Right ventricle myocardium inferior (tissue), 1 donor: ENCODE measurements around the gene ERCC8. TPM values are rescaled to one million over a fixed set of nuclear protein-coding genes. Genes with fewer than 3 reads are reported as not detected.
"Not testable (repeated sequence)": the region's sequence is repeated elsewhere in the genome, so short reads cannot be mapped to it uniquely, and the experiment has no call there.

ENCODE experiments used
- ATAC-seq: fragments of 200-7000 bp; cut with Tn5 transposase; one replicate; pipeline ENCODE4 v1.9.1; 2020; ENCODE audit warnings: mild to moderate bottlenecking, moderate library complexity
- DNase-seq: peaks from one replicate; pipeline ENCODE4 v3.0.0; 2021; ENCODE audit errors: missing footprints
- intact Hi-C: fragments of 100-400 bp; cut with DNase I; formaldehyde crosslinking; loops from one replicate; pipeline ENCODE4 v1.11.0; 2022
- total RNA-seq: library from RNA; stranded (reverse); fragmentation: NEBNext Ultra II Directional; extraction: Animal tissue kit (Norgen Biotek cat#: 25700); gene quantifications from one replicate; pipeline ENCODE4 v1.2.1, GENCODE V29; 2021
- donor health status: DM: no; HTN: yes; CAD: no; lungs with severe emphysema.

Gene ERCC8
- total RNA-seq, 1 donor from 2014 or later: 4.2 TPM

DNA sequence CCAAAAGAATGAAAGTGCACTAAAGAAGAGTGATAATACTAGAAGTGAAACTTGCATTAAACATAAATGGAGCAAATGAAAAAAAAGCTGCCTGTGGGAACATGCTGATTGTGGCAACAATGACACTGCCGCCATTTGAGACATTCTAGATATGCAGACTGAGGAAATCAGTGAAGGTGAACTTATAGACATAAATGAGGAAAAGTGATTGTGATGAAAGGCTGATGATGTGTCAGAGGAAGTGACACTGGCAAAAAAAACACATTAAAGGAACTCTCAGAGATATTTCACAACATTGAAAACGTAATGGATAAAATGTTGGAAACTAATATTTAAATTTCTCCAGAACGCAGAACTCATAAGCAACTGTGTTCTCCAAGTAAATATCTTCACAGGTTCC is 1.2 kb downstream of the ERCC8 start:
- no peak for ATAC-seq
- DNase-seq: no peak
- intact Hi-C loops: loop anchor here (10.0 kb wide), 3 partner anchors 221 to 691 kb away; partner anchors contain the start of genes SMIM15 and ZSWIM6

DNA sequence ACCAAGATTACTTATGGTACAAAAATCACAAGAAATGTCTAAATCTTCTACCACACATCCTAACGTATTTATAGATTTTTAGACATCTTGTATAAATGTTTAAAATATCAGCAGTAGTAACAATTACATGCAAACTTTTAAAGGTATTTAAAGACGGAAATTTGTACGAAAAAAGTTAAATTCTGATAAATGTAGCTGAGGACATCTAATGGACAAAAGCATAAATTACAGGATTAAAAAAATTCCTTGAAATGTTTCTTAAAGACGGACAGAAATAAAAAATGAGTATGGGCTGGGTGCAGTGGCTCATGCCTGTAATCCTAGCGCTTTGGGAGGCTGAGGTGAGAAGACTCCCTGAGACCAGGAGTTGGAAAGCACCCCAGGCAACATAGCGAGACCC is 15.8 kb downstream of the ERCC8 start:
- DNase-seq (no peak), ATAC-seq (no peak)
- intact Hi-C loops: no loop called here

- intact Hi-C loops: no loop called here
- ATAC-seq (no peak), DNase-seq (no peak)
Measured at GRCh38 chr5:60927450-60927849, 17.4 kb downstream of the ERCC8 start.

DNA sequence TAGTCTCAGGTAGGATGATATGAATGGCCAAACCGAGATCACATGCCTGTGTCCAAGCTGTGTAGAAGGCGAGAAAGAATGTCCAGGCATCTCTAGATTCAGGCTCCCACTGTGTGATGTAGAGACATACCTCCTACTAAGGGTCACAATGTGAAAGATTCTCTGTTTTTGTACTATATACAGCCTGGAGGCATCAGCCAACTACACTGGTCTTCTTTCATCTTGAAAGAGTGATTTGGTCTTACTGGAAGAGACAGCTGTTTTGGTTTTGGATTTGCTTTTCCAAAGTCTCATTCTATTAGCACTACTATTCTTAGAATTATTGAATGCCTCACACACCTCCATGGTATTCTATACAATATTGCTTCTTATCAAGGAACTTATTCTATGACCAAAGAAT is 26.4 kb downstream of the ERCC8 start:
- intact Hi-C loops: no loop called here
- no peak for ATAC-seq

GRCh38 chr5:60916646-60917045 is 28.2 kb downstream of the ERCC8 start:
- DNase-seq: no peak
- ATAC-seq: no peak
- intact Hi-C loops: no loop called here

More for the DNA sequence above, 26.4 kb downstream of the ERCC8 start:
- DNase-seq: no peak

DNA sequence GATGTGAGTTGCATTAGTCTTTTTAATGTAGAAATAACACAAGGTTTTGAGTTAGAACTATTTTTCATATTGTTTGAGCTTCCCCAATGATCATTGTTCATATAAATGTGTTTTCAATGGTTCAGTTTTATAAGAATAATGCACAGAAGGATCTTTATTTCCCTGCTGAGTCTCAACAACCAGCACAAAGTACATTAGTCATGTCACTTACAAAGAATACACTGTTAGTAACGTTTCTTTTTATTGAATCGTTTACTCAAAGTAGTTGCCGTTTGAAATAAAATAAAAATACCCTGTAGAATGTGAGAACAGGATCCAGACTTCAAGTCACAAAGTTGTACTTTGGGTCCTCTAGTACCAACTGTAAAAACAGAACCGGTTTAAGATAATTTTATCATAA is 41.5 kb downstream of the ERCC8 start:
- intact Hi-C loops: no loop called here
- DNase-seq (no peak), ATAC-seq (no peak)

- DNase-seq: no peak
- intact Hi-C loops: no loop called here
- ATAC-seq: no peak
Measured at GRCh38 chr5:60896991-60897390, 47.9 kb downstream of the ERCC8 start.

GRCh38 chr5:60893521-60893920 is 51.3 kb downstream of the ERCC8 start:
- intact Hi-C loops: no loop called here
- DNase-seq: no peak

DNA sequence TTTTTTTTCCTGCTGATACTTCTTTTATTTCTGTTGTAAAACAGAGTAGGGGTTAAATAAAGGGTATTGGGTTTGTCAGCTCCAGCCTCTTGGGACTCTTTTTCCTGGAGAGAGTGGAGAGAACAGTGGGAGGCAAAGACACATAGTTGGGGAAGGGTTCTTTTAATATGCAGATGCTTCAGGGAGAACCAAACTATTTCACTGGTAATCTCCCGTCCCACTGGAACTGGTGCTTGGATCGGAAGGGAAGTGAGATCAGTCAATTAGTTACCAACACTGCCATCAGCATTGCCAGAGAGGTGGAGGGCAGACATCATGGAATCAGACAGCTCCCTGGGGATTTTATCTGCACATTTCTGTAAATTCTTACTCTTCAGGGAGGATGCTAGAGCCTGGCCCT is 53.2 kb downstream of the ERCC8 start:
- intact Hi-C loops: no loop called here
- no peak for ATAC-seq
- no peak for DNase-seq

More at GRCh38 chr5:60893521-60893920, 51.3 kb downstream of the ERCC8 start:
- ATAC-seq: no peak

DNA sequence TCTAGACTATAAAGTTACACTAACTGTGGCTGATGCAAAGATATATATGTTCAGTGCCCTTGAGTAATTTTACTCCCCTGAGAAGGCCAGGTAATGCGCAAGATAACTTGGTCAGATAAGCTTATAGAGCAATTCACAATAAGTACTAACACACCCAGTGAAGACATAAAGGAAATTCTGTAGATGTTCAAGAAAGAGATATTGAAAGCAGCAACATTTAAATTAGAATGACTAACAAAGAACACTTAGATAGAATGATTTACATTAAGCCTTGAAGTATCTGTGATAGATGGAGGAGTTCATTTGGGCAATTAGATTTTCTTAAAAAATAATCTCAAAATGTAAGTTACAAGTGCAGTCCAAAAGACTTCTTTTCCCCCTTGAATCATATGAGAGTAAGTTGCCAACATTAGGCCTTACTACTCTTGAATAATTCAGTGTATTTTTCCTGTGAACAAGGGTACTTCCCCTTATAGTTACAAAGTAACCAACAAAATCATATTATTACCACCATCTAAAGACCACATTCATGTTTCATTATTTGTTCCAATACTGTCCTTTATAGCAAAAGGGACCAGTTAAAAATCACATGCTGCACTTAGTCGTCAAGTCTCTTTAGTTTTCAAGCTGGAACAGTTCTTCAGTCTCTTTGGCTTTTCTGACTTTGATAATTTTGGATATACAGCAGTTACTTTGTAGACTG is 56.4 kb downstream of the ERCC8 start:
- ATAC-seq (no peak), DNase-seq (no peak)
- intact Hi-C loops: no loop called here

DNA sequence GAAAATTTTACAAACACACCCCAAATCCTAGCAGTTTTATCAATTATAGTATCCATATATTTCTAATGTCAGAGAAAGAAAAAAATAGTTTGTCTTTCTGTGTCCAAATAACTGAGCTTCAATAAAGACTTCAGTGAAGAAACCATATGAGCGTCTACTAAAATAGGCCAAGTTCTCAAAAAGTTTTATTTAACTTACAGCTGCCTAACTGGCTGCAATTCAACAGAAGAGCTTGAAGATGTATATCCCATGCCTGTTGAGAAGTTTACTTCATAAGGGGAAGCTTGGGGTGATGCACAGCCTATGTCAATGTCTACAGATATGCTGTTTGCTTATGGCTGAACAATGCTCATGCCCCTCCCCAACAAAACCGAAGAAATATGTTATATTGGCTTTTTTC is 57.1 kb downstream of the ERCC8 start:
- intact Hi-C loops: no loop called here
- DNase-seq (no peak), ATAC-seq (no peak)

DNA sequence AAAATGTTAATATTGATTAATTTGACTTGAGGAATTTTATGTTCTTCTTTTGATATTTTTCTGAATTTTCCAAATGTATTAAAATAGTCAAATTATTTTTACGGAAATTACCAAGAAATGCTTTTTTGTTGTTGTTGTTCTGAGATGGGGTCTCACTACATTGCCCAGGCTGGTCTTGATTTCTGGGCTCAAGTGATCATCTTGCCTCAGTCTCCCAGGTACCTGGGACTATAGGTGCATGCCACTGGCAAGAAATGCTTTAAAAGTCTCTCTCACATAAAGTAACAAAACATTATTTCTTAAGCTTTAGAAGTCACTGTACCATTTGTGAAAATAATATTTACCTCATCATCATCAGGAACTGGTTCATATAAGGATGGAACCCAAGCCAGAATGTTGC is 57.8 kb downstream of the ERCC8 start:
- no peak for ATAC-seq
- intact Hi-C loops: no loop called here

DNA sequence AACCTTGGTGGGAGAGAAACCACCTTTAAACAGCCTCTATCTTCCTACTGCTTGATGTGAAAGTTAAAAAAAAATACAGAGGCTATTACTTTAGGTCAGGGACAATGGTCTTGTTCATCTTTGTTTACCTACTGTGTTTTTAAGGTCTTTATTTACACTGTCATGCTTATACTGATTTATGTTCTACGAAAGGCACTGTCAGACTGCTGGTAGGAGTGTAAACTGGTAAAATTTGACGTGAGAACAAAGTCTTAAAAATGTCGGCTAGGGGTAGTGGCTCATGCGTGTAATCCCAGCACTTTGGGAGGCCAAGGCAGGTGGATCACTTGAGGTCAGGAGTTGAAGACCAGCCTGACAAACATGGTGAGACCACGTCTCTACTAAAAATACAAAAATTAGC is 58.7 kb downstream of the ERCC8 start:
- intact Hi-C loops: no loop called here
- no peak for DNase-seq

More for the DNA sequence above, 57.8 kb downstream of the ERCC8 start:
- DNase-seq: no peak

GRCh38 chr5:60883229-60883628 is 61.6 kb downstream of the ERCC8 start:
- intact Hi-C loops: no loop called here
- DNase-seq (no peak), ATAC-seq (no peak)

More for the DNA sequence above, 58.7 kb downstream of the ERCC8 start:
- no peak for ATAC-seq

DNA sequence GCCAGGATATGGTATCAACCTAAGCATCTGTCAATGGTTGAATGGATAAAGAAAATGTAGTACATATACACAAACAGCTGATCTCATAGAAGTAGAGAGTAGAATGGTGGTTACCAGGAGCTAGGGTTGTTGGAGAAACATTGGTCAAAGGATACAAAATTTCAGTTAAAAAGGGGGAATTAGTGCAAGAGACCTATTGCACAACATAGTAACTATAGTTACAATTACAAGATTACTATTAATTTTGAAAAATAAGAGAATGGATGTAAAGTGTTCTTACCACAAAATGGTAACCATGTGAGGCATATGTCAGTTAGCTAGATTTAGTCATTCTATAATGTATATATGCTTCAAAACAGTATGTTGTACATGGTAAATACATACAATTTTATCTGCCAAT is 72.0 kb downstream of the ERCC8 start:
- no peak for ATAC-seq
- intact Hi-C loops: no loop called here
- no peak for DNase-seq

DNA sequence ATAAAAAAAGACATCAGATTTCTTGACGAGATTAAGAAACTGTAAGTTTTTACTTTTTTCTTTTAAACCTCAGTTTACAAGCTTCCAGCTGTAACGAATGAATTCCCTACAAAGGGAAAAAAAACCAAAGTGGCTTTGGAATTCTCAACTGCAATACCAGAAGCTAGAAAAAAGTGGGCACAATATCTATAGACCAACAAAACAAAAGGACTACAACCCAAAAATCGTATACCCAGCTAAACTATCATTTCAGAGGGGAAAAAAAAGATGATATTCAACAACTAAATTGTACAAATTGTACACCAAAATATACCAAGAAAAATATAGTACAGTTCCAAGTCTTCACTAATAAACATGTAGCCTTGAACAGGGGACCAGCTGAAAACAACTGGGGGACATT is 74.0 kb downstream of the ERCC8 start:
- intact Hi-C loops: no loop called here
- no peak for DNase-seq
- ATAC-seq: no peak

DNA sequence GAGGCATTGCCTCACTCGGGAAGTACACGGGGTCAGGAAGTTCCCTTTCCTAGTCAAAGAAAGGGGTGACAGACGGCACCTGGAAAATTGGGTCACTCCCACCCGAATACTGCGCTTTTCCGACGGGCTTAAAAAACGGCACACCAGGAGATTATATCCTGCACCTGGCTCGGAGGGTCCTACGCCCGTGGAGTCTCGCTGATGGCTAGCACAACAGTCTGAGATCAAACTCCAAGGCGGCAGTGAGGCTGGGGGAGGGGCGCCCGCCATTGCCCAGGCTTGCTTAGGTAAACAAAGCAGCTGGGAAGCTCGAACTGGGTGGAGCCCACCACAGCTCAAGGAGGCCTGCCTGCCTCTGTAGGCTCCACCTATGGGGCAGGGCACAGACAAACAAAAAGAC is 84.3 kb downstream of the ERCC8 start:
- intact Hi-C loops, DNase-seq, ATAC-seq: not testable (repeated sequence)

DNA sequence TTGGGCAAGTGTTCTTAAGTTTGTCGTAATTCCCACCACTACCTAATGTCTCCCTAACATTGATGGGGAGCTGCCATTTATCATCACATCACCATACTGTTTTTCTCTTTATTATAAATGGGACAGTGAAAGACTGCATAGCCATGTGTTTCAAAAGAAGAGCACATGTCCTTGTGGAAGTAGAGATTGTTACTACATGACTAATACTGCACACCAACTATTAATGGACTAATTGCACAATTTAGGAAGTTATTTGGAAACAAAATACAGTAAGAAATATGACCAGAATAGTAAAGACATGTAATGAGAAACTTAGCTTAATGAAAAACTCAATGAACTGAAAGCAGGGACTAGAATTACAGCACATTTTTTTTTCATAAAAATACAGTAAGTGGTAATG is 88.8 kb downstream of the ERCC8 start:
- ATAC-seq (no peak), DNase-seq (no peak)

DNA sequence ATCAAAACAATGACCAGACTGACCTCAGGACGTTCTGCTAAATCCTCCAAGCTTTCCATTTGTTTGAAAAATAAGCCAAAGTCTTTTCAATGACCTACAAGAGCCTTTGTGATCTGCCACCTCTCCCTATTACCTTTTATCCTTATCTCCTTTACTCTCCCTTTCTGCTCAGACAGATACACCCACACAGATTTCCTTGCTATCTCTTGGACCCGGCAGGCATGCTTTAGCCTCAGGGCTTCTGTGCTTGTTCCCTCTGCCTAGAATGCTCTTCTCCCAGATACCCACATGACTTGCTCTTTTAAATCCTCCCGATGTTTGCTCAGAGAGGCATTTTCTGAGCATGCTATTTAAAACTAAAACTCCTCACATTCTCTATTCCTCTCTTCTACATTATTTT is 91.9 kb downstream of the ERCC8 start:
- intact Hi-C loops: no loop called here
- DNase-seq (no peak), ATAC-seq (no peak)

More for the DNA sequence above, 88.8 kb downstream of the ERCC8 start:
- intact Hi-C loops: no loop called here

DNA sequence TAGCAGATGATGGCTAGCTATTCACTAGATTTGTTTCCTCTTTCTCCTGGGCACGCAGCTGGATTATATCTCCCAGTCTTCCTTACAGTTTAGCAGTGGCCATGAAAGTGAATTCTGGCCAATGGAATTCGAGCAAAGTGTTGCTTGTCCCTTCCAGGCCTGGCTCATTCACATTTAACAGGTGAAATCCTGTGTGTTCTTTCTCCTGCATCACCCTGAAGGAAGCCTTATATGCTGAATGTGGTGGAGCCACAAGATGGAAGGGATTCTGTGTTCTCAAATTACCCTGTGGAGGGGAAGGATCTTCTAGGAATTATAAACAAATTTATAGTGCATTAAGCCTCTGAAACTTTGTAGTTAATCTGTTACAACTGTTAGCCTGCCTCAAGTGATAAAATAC is 92.6 kb downstream of the ERCC8 start:
- DNase-seq: no peak
- no peak for ATAC-seq
- intact Hi-C loops: no loop called here

DNA sequence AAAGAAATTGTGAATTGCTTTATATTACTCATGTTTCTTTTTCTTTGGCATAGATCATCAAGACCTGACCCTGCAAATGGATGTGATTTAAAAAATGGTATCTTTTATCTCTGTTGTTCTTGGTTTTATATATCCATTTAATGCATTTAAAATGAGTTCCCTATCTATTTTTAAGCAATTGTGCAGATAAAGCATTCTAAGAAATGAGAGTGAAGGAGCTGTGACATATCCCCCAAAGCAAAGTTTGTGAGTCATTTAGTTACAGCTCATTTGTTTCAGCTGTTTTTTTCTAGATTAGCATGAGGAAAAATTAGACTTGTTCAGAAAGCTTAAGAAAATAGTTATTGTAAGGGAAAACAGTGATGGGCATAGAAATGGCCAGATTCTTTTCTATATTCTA is 93.2 kb downstream of the ERCC8 start:
- DNase-seq (no peak), ATAC-seq (no peak)
- intact Hi-C loops: no loop called here
